ENCODE results near the gene RAD50.

DNA sequence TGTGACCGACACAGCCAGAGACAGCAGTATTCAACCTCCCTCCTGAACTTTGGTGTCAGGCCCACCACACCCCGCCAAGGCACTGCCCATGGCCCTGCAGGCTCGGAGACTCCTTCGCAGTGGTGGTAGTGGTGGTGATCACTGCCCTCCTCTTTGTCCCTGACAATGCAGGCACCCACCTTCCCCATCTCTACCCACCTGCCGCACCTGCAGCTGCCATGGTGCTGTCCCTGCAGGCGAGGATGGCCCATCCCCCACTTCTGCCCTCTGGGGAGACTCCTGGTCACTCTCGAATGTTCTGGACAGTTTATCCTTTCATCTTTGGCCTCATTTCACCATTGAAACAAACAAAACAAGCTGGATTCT lies 112.7 kb downstream of the RAD50 start:
- TF ChIP-seq, protein P1, sequence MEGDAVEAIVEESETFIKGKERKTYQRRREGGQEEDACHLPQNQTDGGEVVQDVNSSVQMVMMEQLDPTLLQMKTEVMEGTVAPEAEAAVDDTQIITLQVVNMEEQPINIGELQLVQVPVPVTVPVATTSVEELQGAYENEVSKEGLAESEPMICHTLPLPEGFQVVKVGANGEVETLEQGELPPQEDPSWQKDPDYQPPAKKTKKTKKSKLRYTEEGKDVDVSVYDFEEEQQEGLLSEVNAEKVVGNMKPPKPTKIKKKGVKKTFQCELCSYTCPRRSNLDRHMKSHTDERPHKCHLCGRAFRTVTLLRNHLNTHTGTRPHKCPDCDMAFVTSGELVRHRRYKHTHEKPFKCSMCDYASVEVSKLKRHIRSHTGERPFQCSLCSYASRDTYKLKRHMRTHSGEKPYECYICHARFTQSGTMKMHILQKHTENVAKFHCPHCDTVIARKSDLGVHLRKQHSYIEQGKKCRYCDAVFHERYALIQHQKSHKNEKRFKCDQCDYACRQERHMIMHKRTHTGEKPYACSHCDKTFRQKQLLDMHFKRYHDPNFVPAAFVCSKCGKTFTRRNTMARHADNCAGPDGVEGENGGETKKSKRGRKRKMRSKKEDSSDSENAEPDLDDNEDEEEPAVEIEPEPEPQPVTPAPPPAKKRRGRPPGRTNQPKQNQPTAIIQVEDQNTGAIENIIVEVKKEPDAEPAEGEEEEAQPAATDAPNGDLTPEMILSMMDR (IDR thresholded peaks at IDR 0.05 in 2 of 3, conservative IDR thresholded peaks at IDR 0.05 in 1 of 3; ENCODE audit: control insufficient read depth in 2 of 3, extremely low read depth in 1 of 3, insufficient read depth in 1 of 3, low read depth in 3 of 3, low read length in 3 of 3): no peak
- TF ChIP-seq FOS (IDR thresholded peaks at IDR 0.05; ENCODE audit: borderline replicate concordance, extremely low read depth, insufficient read length) (no peak), NRF1 (conservative IDR thresholded peaks at IDR 0.05; ENCODE audit: low read depth, low read length) (no peak), EZH2 (IDR thresholded peaks at IDR 0.05; ENCODE audit: borderline replicate concordance, control insufficient read depth, low read depth, low read length) (no peak), TCF12 (IDR thresholded peaks at IDR 0.05; ENCODE audit: low read depth, low read length) (no peak), GATAD2B (conservative IDR thresholded peaks at IDR 0.05; ENCODE audit: low read depth) (no peak), CBX5 (IDR thresholded peaks at IDR 0.05; ENCODE audit: low read depth) (no peak)
- TF ChIP-seq, protein P2, sequence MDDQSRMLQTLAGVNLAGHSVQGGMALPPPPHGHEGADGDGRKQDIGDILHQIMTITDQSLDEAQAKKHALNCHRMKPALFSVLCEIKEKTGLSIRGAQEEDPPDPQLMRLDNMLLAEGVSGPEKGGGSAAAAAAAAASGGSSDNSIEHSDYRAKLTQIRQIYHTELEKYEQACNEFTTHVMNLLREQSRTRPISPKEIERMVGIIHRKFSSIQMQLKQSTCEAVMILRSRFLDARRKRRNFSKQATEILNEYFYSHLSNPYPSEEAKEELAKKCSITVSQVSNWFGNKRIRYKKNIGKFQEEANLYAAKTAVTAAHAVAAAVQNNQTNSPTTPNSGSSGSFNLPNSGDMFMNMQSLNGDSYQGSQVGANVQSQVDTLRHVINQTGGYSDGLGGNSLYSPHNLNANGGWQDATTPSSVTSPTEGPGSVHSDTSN (IDR thresholded peaks at IDR 0.05; ENCODE audit: insufficient replicate concordance, low read depth, low read length): no peak
- TF ChIP-seq, protein P3, sequence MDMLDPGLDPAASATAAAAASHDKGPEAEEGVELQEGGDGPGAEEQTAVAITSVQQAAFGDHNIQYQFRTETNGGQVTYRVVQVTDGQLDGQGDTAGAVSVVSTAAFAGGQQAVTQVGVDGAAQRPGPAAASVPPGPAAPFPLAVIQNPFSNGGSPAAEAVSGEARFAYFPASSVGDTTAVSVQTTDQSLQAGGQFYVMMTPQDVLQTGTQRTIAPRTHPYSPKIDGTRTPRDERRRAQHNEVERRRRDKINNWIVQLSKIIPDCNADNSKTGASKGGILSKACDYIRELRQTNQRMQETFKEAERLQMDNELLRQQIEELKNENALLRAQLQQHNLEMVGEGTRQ (IDR thresholded peaks at IDR 0.05; ENCODE audit: borderline replicate concordance, low read depth, low read length): no peak

Data from GM12878 (cell line).